ENCODE measurements around the gene SH3D19. TPM values are rescaled to one million over a fixed set of nuclear protein-coding genes. Genes with fewer than 3 reads are reported as not detected.

Gene SH3D19
- total RNA-seq, 1 donor from 2014 or later = 121 TPM

- intact Hi-C loops (cut with micrococcal nuclease) = no loop called here
- no peaks in the 10 kb centered on the region for H3K27me3 ChIP-seq (ENCODE audit: low read depth)
- peaks cover 49% of the 10 kb centered on the region for H3K4me1 ChIP-seq
- peak overlapping the region; percentile 85 for H3K27ac ChIP-seq (replicated peaks)
- no peaks in the 10 kb centered on the region for H3K9me3 ChIP-seq (replicated peaks)
- DNase-seq = no peak
- no peak for TF ChIP-seq CTCF (IDR thresholded peaks at IDR 0.05; ENCODE audit: borderline replicate concordance)
- peak overlapping the region; percentile 57 for H3K4me3 ChIP-seq
- H3K36me3 ChIP-seq = peaks cover 10% of the 10 kb centered on the region
Measured at GRCh38 chr4:151228189-151229119, 97.0 kb downstream of the SH3D19 start.

GRCh38 chr4:151227731-151228130 is 97.7 kb downstream of the SH3D19 start:
- no peak for TF ChIP-seq CTCF (IDR thresholded peaks at IDR 0.05; ENCODE audit: borderline replicate concordance)
- H3K4me1 ChIP-seq = peaks cover 46% of the 10 kb centered on the region
- DNase-seq = peak; percentile 58
- intact Hi-C loops (cut with micrococcal nuclease) = no loop called here
- H3K27me3 ChIP-seq (ENCODE audit: low read depth) = no peaks in the 10 kb centered on the region
- no peaks in the 10 kb centered on the region for H3K9me3 ChIP-seq (replicated peaks)
- H3K27ac ChIP-seq (replicated peaks) = peak overlapping the region; percentile 85
- H3K4me3 ChIP-seq = peak overlapping the region; percentile 57
- H3K36me3 ChIP-seq = peaks cover 10% of the 10 kb centered on the region

- intact Hi-C loops (cut with micrococcal nuclease) = no loop called here
- peaks cover 42% of the 10 kb centered on the region for H3K4me1 ChIP-seq
- no peak for TF ChIP-seq CTCF (IDR thresholded peaks at IDR 0.05; ENCODE audit: borderline replicate concordance)
Measured at GRCh38 chr4:151227172-151227571, 98.2 kb downstream of the SH3D19 start.

GRCh38 chr4:151226004-151226932 is 99.1 kb downstream of the SH3D19 start:
- Histone ChIP-seq H3K27ac (replicated peaks) (peak overlapping the region; percentile 85), H3K4me3 (peak overlapping the region; percentile 57), H3K27me3 (ENCODE audit: low read depth) (no peaks in the 10 kb centered on the region), H3K36me3 (peaks cover 10% of the 10 kb centered on the region), H3K9me3 (replicated peaks) (no peaks in the 10 kb centered on the region), H3K4me1 (peaks cover 47% of the 10 kb centered on the region)
- intact Hi-C loops (cut with micrococcal nuclease) = no loop called here
- DNase-seq = no peak
- TF ChIP-seq CTCF (IDR thresholded peaks at IDR 0.05; ENCODE audit: borderline replicate concordance) = no peak

More at GRCh38 chr4:151227172-151227571, 98.2 kb downstream of the SH3D19 start:
- DNase-seq = no peak
- Histone ChIP-seq H3K4me3 (peak overlapping the region; percentile 57), H3K27ac (replicated peaks) (peak overlapping the region; percentile 85), H3K36me3 (peaks cover 10% of the 10 kb centered on the region), H3K27me3 (ENCODE audit: low read depth) (no peaks in the 10 kb centered on the region), H3K9me3 (replicated peaks) (no peaks in the 10 kb centered on the region)

- Histone ChIP-seq H3K27ac (replicated peaks) (no peak overlapping the region), H3K9me3 (replicated peaks) (no peaks in the 10 kb centered on the region), H3K36me3 (peaks cover 10% of the 10 kb centered on the region), H3K4me3 (no peak overlapping the region), H3K27me3 (ENCODE audit: low read depth) (no peaks in the 10 kb centered on the region), H3K4me1 (peaks cover 55% of the 10 kb centered on the region)
- no peak for DNase-seq
- intact Hi-C loops (cut with micrococcal nuclease) = no loop called here
- no peak for TF ChIP-seq CTCF (IDR thresholded peaks at IDR 0.05; ENCODE audit: borderline replicate concordance)
Measured at GRCh38 chr4:151223465-151223864, 101.9 kb downstream of the SH3D19 start.
